CD14-positive monocyte (primary cell): ENCODE measurements around the gene DERL2. TPM values are rescaled to one million over a fixed set of nuclear protein-coding genes. Genes with fewer than 3 reads are reported as not detected.

ENCODE experiments used
- DNase-seq, 3 donors: peaks; one replicate each; pipeline ENCODE4 v3.0.0-alpha.2; 2011 to 2022
- H2AFZ ChIP-seq: 2 replicates; pipeline ENCODE4 v1.6.0; 2012; ENCODE audit warnings: mild to moderate bottlenecking, low read depth, low read length, inconsistent platforms; ENCODE audit not compliant: insufficient read depth, poor library complexity, severe bottlenecking
- H3K27ac ChIP-seq, 2 donors: 1 replicate in 1 of 2; 2 replicates in 1 of 2; pipeline ENCODE4 v1.5.1; 2012 to 2013; ENCODE audit warnings: low read length in 2 of 2, control low read depth in 1 of 2, inconsistent platforms in 1 of 2, low read depth in 1 of 2, mild to moderate bottlenecking in 1 of 2
- H3K27me3 ChIP-seq, 2 donors: one replicate each; pipeline versions ENCODE4 v1.6.0 to v1.6.1; 2011 to 2013; ENCODE audit warnings: low read length in 2 of 2; ENCODE audit not compliant: control insufficient read depth in 2 of 2, insufficient read depth in 2 of 2
- H3K36me3 ChIP-seq, 2 donors: replicated peaks in 1 of 2; 1 replicate in 1 of 2; 2 replicates in 1 of 2; pipeline versions ENCODE4 v1.5.1 to v1.6.1; 2012 to 2013; ENCODE audit warnings: low read length in 2 of 2, control low read depth in 1 of 2, inconsistent platforms in 1 of 2, mild to moderate bottlenecking in 1 of 2; ENCODE audit not compliant: insufficient read depth in 2 of 2, control insufficient read depth in 1 of 2
- H3K4me1 ChIP-seq, 2 donors: 1 replicate in 1 of 2; 2 replicates in 1 of 2; pipeline versions ENCODE4 v1.5.1 to v1.6.1; 2012 to 2013; ENCODE audit warnings: low read length in 2 of 2, control low read depth in 1 of 2, inconsistent platforms in 1 of 2, mild to moderate bottlenecking in 1 of 2, moderate library complexity in 1 of 2; ENCODE audit not compliant: insufficient read depth in 2 of 2, control insufficient read depth in 1 of 2
- H3K4me2 ChIP-seq: replicated peaks from 2 replicates; pipeline ENCODE3; 2012; ENCODE audit warnings: low read length, moderate library complexity, mild to moderate bottlenecking; ENCODE audit not compliant: poor library complexity, severe bottlenecking; ENCODE audit errors: extremely low read depth
- H3K4me3 ChIP-seq, 3 experiments: fragments of 200-600 bp in 1 of 3; sonication (generic) in 1 of 3; replicated peaks in 1 of 3; 1 replicate in 2 of 3; 2 replicates in 1 of 3; pipeline ENCODE4 v1.5.1; 2011 to 2013; ENCODE audit warnings: low read length in 3 of 3, mild to moderate bottlenecking in 3 of 3, control low read depth in 2 of 3, low read depth in 2 of 3, inconsistent platforms in 1 of 3, moderate library complexity in 1 of 3
- H3K79me2 ChIP-seq: 2 replicates; pipeline ENCODE4 v1.6.0; 2012; ENCODE audit warnings: mild to moderate bottlenecking, control low read depth, inconsistent platforms, low read length, moderate library complexity; ENCODE audit not compliant: insufficient read depth
- H3K9ac ChIP-seq: 2 replicates; pipeline ENCODE4 v1.6.0; 2017; ENCODE audit warnings: low read length, mild to moderate bottlenecking; ENCODE audit not compliant: insufficient read depth, poor library complexity, severe bottlenecking
- H3K9me3 ChIP-seq, 2 donors: replicated peaks in 1 of 2; 1 replicate in 1 of 2; 2 replicates in 1 of 2; pipeline versions ENCODE4 v1.5.1 to v1.6.1; 2012 to 2013; ENCODE audit warnings: low read length in 2 of 2, control low read depth in 1 of 2; ENCODE audit not compliant: control insufficient read depth in 1 of 2, insufficient read depth in 1 of 2
- H4K20me1 ChIP-seq: 2 replicates; pipeline ENCODE4 v1.6.0; 2012; ENCODE audit warnings: mild to moderate bottlenecking, low read length, control low read depth, moderate library complexity; ENCODE audit not compliant: insufficient read depth
- H3K27ac Mint-ChIP-seq, 7 donors: one replicate each; pipeline ENCODE4 v1.8.0; 2020; ENCODE audit warnings: mild to moderate bottlenecking in 7 of 7, mixed read lengths in 7 of 7, moderate library complexity in 6 of 7, inconsistent platforms in 2 of 7
- H3K27me3 Mint-ChIP-seq, 3 donors: one replicate each; pipeline ENCODE4 v1.8.0; 2021 to 2022; ENCODE audit warnings: low read depth in 3 of 3, mild to moderate bottlenecking in 3 of 3, mixed read lengths in 3 of 3, moderate library complexity in 3 of 3, inconsistent platforms in 1 of 3
- H3K36me3 Mint-ChIP-seq, 2 donors: one replicate each; pipeline ENCODE4 v1.8.0; 2020; ENCODE audit warnings: mixed read lengths in 2 of 2, inconsistent platforms in 1 of 2, mild to moderate bottlenecking in 1 of 2
- H3K4me1 Mint-ChIP-seq: one replicate; pipeline ENCODE4 v1.8.0; 2020; ENCODE audit warnings: mild to moderate bottlenecking, mixed read lengths
- H3K4me3 Mint-ChIP-seq, 2 donors: one replicate each; pipeline ENCODE4 v1.8.0; 2020; ENCODE audit warnings: mild to moderate bottlenecking in 2 of 2, mixed read lengths in 2 of 2, moderate library complexity in 1 of 2
- H3K9me3 Mint-ChIP-seq, 7 donors: one replicate each; pipeline ENCODE4 v1.8.0; 2020 to 2022; ENCODE audit warnings: mixed read lengths in 7 of 7, mild to moderate bottlenecking in 6 of 7, moderate library complexity in 6 of 7, inconsistent platforms in 2 of 7
- WGBS: methylation state at CpG from one replicate; pipeline ENCODE4 v1.1.5; 2013; ENCODE audit warnings: missing lambda C conversion rate; ENCODE audit not compliant: insufficient coverage; 5-methylcytosine and 5-hydroxymethylcytosine counted together
- intact Hi-C, 2 donors: fragments of 100-400 bp; cut with micrococcal nuclease; formaldehyde crosslinking; loops; one replicate each; pipeline versions ENCODE4 v1.15.0 to v1.15.1; 2023
- polyA plus RNA-seq, 3 donors: library from polyadenylated mRNA; depleted of rRNA in 1 of 3; unstranded in 2 of 3; stranded (reverse) in 1 of 3; fragments of 300-500 nt in 2 of 3; fragments of >200 nt in 1 of 3; fragmentation: Illumina TruSeq in 2 of 3; gene quantifications; 1 replicate in 2 of 3; 2 replicates in 1 of 3; pipeline ENCODE4 v1.2.3, GENCODE V29; 2012 to 2021
- TF ChIP-seq, protein P1 (sequence below): fragments of 200-600 bp; IDR thresholded peaks from one replicate; pipeline ENCODE4 v1.8.0; 2022; ENCODE audit warnings: antibody characterized with exemption, mild to moderate bottlenecking

Gene DERL2
- polyA plus RNA-seq, 3 donors: 30.6 to 84.9 (median 81.6) TPM

DNA sequence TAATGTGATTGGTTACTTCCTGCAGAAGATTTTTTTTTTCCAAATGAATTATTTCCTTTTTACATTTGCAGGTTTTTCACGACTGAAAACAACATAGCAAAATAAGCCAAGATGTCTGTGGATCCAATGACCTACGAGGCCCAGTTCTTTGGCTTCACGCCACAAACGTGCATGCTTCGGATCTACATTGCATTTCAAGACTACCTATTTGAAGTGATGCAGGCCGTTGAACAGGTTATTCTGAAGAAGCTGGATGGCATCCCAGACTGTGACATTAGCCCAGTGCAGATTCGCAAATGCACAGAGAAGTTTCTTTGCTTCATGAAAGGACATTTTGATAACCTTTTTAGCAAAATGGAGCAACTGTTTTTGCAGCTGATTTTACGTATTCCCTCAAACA lies 2.8 kb upstream of the DERL2 start:
- H3K79me2 ChIP-seq: peaks cover 54% of the 10 kb centered on the region
- no peak overlapping the region for H3K4me3 Mint-ChIP-seq

DNA sequence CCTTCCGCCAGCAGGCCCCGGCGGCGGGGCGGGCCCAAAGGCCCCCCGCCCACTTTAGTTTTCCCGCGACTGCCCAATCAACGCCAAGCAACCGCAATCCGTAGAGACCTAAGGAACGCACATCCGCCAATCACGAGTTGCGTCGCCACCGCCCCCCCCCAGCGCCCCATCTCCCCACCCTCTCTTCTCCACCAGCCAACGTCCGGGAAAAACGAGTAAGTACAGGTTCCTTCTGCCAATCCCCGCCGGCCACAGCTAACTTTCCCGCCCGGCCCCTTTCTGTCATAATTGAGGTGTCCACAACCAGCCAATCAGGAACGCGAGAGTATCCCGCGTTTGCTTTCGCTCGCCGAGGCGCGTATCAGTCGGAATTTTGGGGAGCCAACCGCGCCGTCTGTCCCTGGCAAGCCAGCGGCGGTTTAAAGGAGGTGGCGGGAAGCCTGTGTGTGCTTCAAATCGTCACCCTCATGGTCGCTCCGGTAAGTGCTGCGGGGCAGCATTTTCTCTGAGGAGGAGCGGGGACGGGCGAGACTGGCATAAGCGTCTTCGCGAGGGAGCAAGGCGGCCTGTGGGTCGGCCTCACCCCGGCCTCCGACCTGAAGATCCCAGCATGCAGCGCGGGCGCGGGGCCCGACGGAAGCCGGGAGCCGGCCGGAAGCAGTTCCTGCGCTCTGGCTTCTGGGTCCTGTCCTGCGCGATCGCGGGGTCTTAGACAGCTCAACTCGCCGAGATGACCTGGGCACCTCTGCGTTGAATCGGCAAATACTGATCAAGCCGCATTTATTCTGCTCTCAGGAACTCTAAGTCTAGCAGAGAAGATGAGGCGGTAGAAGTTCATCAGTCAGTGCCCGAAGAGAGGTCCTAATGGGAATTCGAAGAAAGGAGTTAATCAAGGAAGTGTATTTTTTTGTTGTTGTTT lies 487 bp upstream of the DERL2 start, which contains the start of gene MIS12:
Gene MIS12 (plus strand): TSS at position 361 of the 919 bp plus-strand sequence. CDS start 2,297 bp downstream, outside the sequence.
- Histone ChIP-seq H3K27me3 (no peaks in the 10 kb centered on the region), H3K79me2 (peaks cover 75% of the 10 kb centered on the region), H3K27ac (peak within 1 kb of the TSS; percentile 91 to 96), H3K36me3 (peaks cover 28 to 61% of the 10 kb centered on the region in 2 donors), H2AFZ (peak within 1 kb of the TSS; percentile 95), H3K4me3 (peak within 1 kb of the TSS; percentile 90 to 98 (median 91)), H3K4me1 (peaks cover 15 to 22% of the 10 kb centered on the region in 2 donors), H4K20me1 (peaks cover 4% of the 10 kb centered on the region), H3K9me3 (no peaks in the 10 kb centered on the region), H3K9ac (peak within 1 kb of the TSS; percentile 95), H3K4me2 (peak within 1 kb of the TSS; percentile 93)
- peaks cover 19% of the 10 kb centered on the region for H3K4me1 Mint-ChIP-seq
- H3K27ac Mint-ChIP-seq: peak within 1 kb of the TSS; percentile 97 to 99 (median 98)
- DNase-seq: peak; percentile 98 to 99 (median 99)
- no peaks in the 10 kb centered on the region for H3K9me3 Mint-ChIP-seq
- peak within 1 kb of the TSS; percentile 93 to 97 for H3K4me3 Mint-ChIP-seq
- intact Hi-C loops: loop anchor here (2.0 to 10.0 kb wide), 4 partner anchors 50 to 958 kb away; partner anchors contain the start of genes C1QBP (in 1 of the 2), NUP88 (in 1 of the 2) and PIMREG (in 1 of the 2)
- WGBS: under 1% methylated on average over 59 of the region's 77 CpGs
- peaks cover 0 to 1% (median 0%) of the 10 kb centered on the region in 3 donors for H3K27me3 Mint-ChIP-seq
- TF ChIP-seq, protein P1, sequence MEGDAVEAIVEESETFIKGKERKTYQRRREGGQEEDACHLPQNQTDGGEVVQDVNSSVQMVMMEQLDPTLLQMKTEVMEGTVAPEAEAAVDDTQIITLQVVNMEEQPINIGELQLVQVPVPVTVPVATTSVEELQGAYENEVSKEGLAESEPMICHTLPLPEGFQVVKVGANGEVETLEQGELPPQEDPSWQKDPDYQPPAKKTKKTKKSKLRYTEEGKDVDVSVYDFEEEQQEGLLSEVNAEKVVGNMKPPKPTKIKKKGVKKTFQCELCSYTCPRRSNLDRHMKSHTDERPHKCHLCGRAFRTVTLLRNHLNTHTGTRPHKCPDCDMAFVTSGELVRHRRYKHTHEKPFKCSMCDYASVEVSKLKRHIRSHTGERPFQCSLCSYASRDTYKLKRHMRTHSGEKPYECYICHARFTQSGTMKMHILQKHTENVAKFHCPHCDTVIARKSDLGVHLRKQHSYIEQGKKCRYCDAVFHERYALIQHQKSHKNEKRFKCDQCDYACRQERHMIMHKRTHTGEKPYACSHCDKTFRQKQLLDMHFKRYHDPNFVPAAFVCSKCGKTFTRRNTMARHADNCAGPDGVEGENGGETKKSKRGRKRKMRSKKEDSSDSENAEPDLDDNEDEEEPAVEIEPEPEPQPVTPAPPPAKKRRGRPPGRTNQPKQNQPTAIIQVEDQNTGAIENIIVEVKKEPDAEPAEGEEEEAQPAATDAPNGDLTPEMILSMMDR: no peak
- H3K36me3 Mint-ChIP-seq: peaks cover 51 to 52% of the 10 kb centered on the region in 2 donors

More for the DNA sequence above, 2.8 kb upstream of the DERL2 start:
- Histone ChIP-seq H3K4me1 (peaks cover 15 to 22% of the 10 kb centered on the region in 2 donors), H3K4me2 (no peak overlapping the region), H3K36me3 (peaks cover 15 to 38% of the 10 kb centered on the region in 2 donors), H2AFZ (no peak overlapping the region), H3K9ac (no peak overlapping the region), H3K27me3 (no peaks in the 10 kb centered on the region), H3K4me3 (no peak overlapping the region), H3K9me3 (peaks cover 0 to 10% of the 10 kb centered on the region in 2 donors), H4K20me1 (no peaks in the 10 kb centered on the region), H3K27ac (no peak overlapping the region)
- WGBS: 94% methylated on average over 6 of the region's 8 CpGs
- intact Hi-C loops: loop anchor here (5.0 to 10.0 kb wide), 3 partner anchors 54 to 956 kb away; partner anchors contain the start of genes C1QBP (in 1 of the 2), NUP88 (in 1 of the 2) and PIMREG (in 1 of the 2)
- peaks cover 8 to 20% (median 14%) of the 10 kb centered on the region in 7 donors for H3K9me3 Mint-ChIP-seq
- TF ChIP-seq, protein P1: no peak
- peaks cover 0 to 1% (median 1%) of the 10 kb centered on the region in 3 donors for H3K27me3 Mint-ChIP-seq
- no peak for DNase-seq
- H3K27ac Mint-ChIP-seq: no peak overlapping the region
- H3K36me3 Mint-ChIP-seq: peaks cover 28 to 30% of the 10 kb centered on the region in 2 donors
- H3K4me1 Mint-ChIP-seq: peaks cover 19% of the 10 kb centered on the region
